HepG2 (cell line): ENCODE results near the gene PPM1E. TPM values are rescaled to one million over a fixed set of nuclear protein-coding genes. Genes with fewer than 3 reads are reported as not detected.

Experiments used
- ATAC-seq: fragments of 200-7000 bp; cut with Tn5 transposase; 3 replicates; pipeline ENCODE4 v1.9.1; 2020; ENCODE audit warnings: mild to moderate bottlenecking, moderate library complexity
- BruUV-seq: library from RNA; stranded (reverse); fragments of 400-500 nt; replicated peaks from 2 replicates; lab custom pipeline; 2021; lab: Mats Ljungman, UMichigan
- CTCF ChIA-PET: fragments of 300-600 bp; formaldehyde crosslinking; extraction: SDS; loops from one replicate; lab custom pipeline; 2021; ENCODE audit warnings: low total read pairs, inconsistent platforms, low intra/inter-chr PET ratio; lab: Yijun Ruan, JAX
- POLR2A ChIA-PET: fragments of 350-600 bp; sonication (Branson Sonifier 250); formaldehyde crosslinking; loops from one replicate; lab custom pipeline; 2020; ENCODE audit warnings: antibody characterized with exemption, inconsistent platforms; lab: Yijun Ruan, JAX
- DNase-seq: peaks from one replicate; pipeline ENCODE4 v3.0.0-alpha.2; 2015; ENCODE audit warnings: low spot score
- FAIRE-seq: peaks from 3 replicates; lab custom pipeline; 2011; peaks lifted over from hg19 to GRCh38; lab: Jason Lieb, UNC
- H2AFZ ChIP-seq: one replicate; pipeline ENCODE4 v1.6.1; 2011; ENCODE audit warnings: low read length, inconsistent platforms
- H3K27ac ChIP-seq: fragments of 300-600 bp; 3 replicates; pipeline ENCODE4 v1.8.0; 2011; ENCODE audit warnings: mixed run types, mild to moderate bottlenecking, mixed read lengths, low read length, inconsistent platforms; ENCODE audit not compliant: insufficient read depth; ENCODE audit errors: extremely low read length
- H3K27me3 ChIP-seq, 2 experiments: fragments of 200-600 bp in 1 of 2; 2 replicates in 1 of 2; 3 replicates in 1 of 2; pipeline versions ENCODE4 v1.6.0 to v1.8.0; 2011; ENCODE audit warnings: low read length in 2 of 2, mild to moderate bottlenecking in 2 of 2, moderate library complexity in 2 of 2, inconsistent platforms in 1 of 2; ENCODE audit not compliant: insufficient read depth in 2 of 2, control insufficient read depth in 1 of 2
- H3K36me3 ChIP-seq, 2 experiments: fragments of 200-600 bp in 1 of 2; replicated peaks in 1 of 2; 2 replicates in 1 of 2; 3 replicates in 1 of 2; pipeline versions ENCODE4 v1.5.1 to v1.8.0; 2011; ENCODE audit warnings: low read length in 2 of 2, inconsistent platforms in 1 of 2; ENCODE audit not compliant: insufficient read depth in 2 of 2, control insufficient read depth in 1 of 2
- H3K4me1 ChIP-seq: 2 replicates; pipeline ENCODE4 v1.5.1; 2012; ENCODE audit warnings: low read length, inconsistent platforms; ENCODE audit not compliant: insufficient read depth
- H3K4me2 ChIP-seq: 2 replicates; pipeline ENCODE4 v1.6.0; 2011; ENCODE audit warnings: low read depth, low read length, inconsistent platforms
- H3K4me3 ChIP-seq, 3 experiments: fragments of 200-600 bp in 1 of 3; sonication (generic), shearing (Covaris generic) in 1 of 3; replicated peaks in 1 of 3; 2 replicates each; pipeline ENCODE4 v1.5.1; 2011 to 2016; ENCODE audit warnings: low read length in 3 of 3, inconsistent platforms in 2 of 3, low read depth in 2 of 3, mild to moderate bottlenecking in 2 of 3, control low read depth in 1 of 3, mixed read lengths in 1 of 3; ENCODE audit not compliant: insufficient read depth in 1 of 3
- H3K79me2 ChIP-seq: one replicate; pipeline ENCODE4 v1.6.1; 2011; ENCODE audit warnings: low read length, inconsistent platforms; ENCODE audit not compliant: insufficient read depth
- H3K9ac ChIP-seq: 2 replicates; pipeline ENCODE4 v1.6.0; 2011; ENCODE audit warnings: mild to moderate bottlenecking, low read depth, low read length, inconsistent platforms; ENCODE audit not compliant: insufficient read depth
- H3K9me3 ChIP-seq: 2 replicates; pipeline ENCODE4 v1.5.1; 2012; ENCODE audit warnings: mild to moderate bottlenecking, low read length
- H4K20me1 ChIP-seq: 2 replicates; pipeline ENCODE4 v1.6.0; 2011; ENCODE audit warnings: inconsistent platforms, mild to moderate bottlenecking, low read length, moderate library complexity; ENCODE audit not compliant: insufficient read depth
- ADNP ChIP-seq: sonication (generic); formaldehyde crosslinking; IDR thresholded peaks from 2 replicates; pipeline ENCODE4 v1.4.0; 2020; ENCODE audit warnings: missing genetic modification reagents
- ATM ChIP-seq: fragments of 450-650 bp; IDR thresholded peaks from 2 replicates; pipeline ENCODE4 v1.7.1; 2017; ENCODE audit warnings: mild to moderate bottlenecking, borderline replicate concordance
- KDM2A ChIP-seq: sonication (generic); formaldehyde crosslinking; IDR thresholded peaks from 2 replicates; pipeline ENCODE4 v1.4.0; 2020; ENCODE audit warnings: low read depth, missing genetic modification reagents, borderline replicate concordance
- POLR2AphosphoS2 ChIP-seq: IDR thresholded peaks from 2 replicates; pipeline ENCODE4 v1.6.1; 2011; ENCODE audit warnings: low read depth, low read length, improper control_type of control experiment
- TBX3 ChIP-seq: fragments of 450-650 bp; IDR thresholded peaks from 2 replicates; pipeline ENCODE4 v1.6.1; 2017; ENCODE audit warnings: antibody characterized with exemption, mild to moderate bottlenecking, inconsistent platforms, borderline replicate concordance
- ZFAT ChIP-seq: sonication (generic); formaldehyde crosslinking; conservative IDR thresholded peaks from 2 replicates; pipeline ENCODE4 v1.8.1; 2023; ENCODE audit warnings: missing genetic modification reagents, inconsistent platforms
- ZNF549 ChIP-seq: sonication (generic); formaldehyde crosslinking; IDR thresholded peaks from 2 replicates; pipeline ENCODE4 v1.5.0; 2020; ENCODE audit warnings: missing genetic modification reagents
- ZNF674 ChIP-seq: sonication (generic); formaldehyde crosslinking; IDR thresholded peaks from 2 replicates; pipeline ENCODE4 v1.5.0; 2020; ENCODE audit warnings: low read depth, mild to moderate bottlenecking, missing genetic modification reagents
- ZNF790 ChIP-seq: sonication (generic); formaldehyde crosslinking; IDR thresholded peaks from 2 replicates; pipeline ENCODE4 v1.8.0; 2022; ENCODE audit warnings: missing genetic modification reagents, mild to moderate bottlenecking, borderline replicate concordance
- WGBS: methylation state at CpG from one replicate; pipeline ENCODE4 v1.1.6; 2017; ENCODE audit warnings: low lambda C conversion rate; 5-methylcytosine and 5-hydroxymethylcytosine counted together
- in situ Hi-C: cut with HindIII; loops from 2 replicates; pipeline ENCODE4 v1.10.0; 2017; ENCODE audit warnings: low pct_unique_long_range_greater_than_20kb; ENCODE audit not compliant: extremely low pct_ligation_motif_present
- intact Hi-C: fragments of 100-400 bp; cut with micrococcal nuclease; formaldehyde crosslinking; loops from one replicate; pipeline ENCODE4 v1.10.0; 2022; ENCODE audit not compliant: unreplicated experiment
- polyA plus RNA-seq, 8 experiments: library from polyadenylated mRNA; depleted of rRNA in 3 of 8; stranded (reverse) in 7 of 8; unstranded in 1 of 8; fragments of >200 nt; fragmentation: Illumina TruSeq in 4 of 8; extraction: Trizol in 4 of 8; gene quantifications; 2 replicates each; pipeline versions ENCODE4 v1.2.1 to v1.2.3, GENCODE V29; 2011 to 2016; ENCODE audit warnings: low read depth in 4 of 8, missing spikeins in 1 of 8, mixed read lengths in 1 of 8; ENCODE audit not compliant: insufficient read depth in 1 of 8
- total RNA-seq, 5 experiments: library from RNA; depleted of rRNA; stranded (reverse); fragments of >200 nt; fragmentation: Illumina TruSeq; extraction: Trizol; gene quantifications; 2 replicates each; pipeline ENCODE4 v1.2.3, GENCODE V29; 2016; ENCODE audit warnings: low read depth in 1 of 5
- TF ChIP-seq, protein P1 (sequence below): sonication (generic); formaldehyde crosslinking; IDR thresholded peaks from 2 replicates; pipeline ENCODE4 v1.9.0; 2022; ENCODE audit warnings: missing genetic modification reagents, mild to moderate bottlenecking, borderline replicate concordance
- TF ChIP-seq, protein P2 (sequence below): sonication (generic); formaldehyde crosslinking; IDR thresholded peaks from 2 replicates; pipeline ENCODE4 v1.4.0; 2020; ENCODE audit warnings: missing genetic modification reagents, borderline replicate concordance
- TF ChIP-seq, protein P3 (sequence below): sonication (generic); formaldehyde crosslinking; IDR thresholded peaks from 2 replicates; pipeline ENCODE4 v1.8.1; 2023; ENCODE audit warnings: mild to moderate bottlenecking, missing genetic modification reagents
- TF ChIP-seq, protein P4 (sequence below): sonication (generic); formaldehyde crosslinking; IDR thresholded peaks from 2 replicates; pipeline ENCODE4 v1.4.0; 2020; ENCODE audit warnings: missing genetic modification reagents

Gene PPM1E
- total and polyA plus RNA-seq, 2 of the 13 experiments (the other 11 are each of a cell fraction or from before 2014, with no cell fraction given): 0.15 TPM; not detected in 1

DNA sequence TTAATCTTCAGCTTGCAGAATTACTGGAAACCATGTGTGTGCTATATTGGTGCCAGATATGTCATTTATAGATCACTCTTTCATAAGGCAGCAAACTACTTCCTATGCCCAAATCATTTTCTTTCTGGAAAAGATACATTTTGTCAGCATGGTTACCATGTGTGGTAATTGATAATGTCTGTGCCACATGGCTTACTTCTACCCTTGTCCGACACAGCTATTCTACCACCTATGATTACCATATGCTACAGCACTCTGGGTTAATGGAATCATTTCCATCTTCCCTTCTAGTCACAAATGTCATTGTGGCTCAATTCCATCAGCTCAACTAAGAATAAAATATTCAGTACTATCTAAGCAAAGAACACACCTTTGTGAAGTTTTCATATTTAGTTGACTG is 8.0 kb upstream of the PPM1E start:
- no peaks in the 10 kb centered on the region for H3K4me1 ChIP-seq
- H3K36me3 ChIP-seq: no peaks in the 10 kb centered on the region
- ChIA-PET CTCF (no interaction called here), POLR2A (no interaction called here)
- intact Hi-C loops: no loop called here
- no peak for FAIRE-seq
- no TSS peak for BruUV-seq
- H3K4me2 ChIP-seq: no peak overlapping the region
- no peak for ATAC-seq
- in situ Hi-C loops: no loop called here
- no peaks in the 10 kb centered on the region for H3K79me2 ChIP-seq
- H3K9me3 ChIP-seq: no peaks in the 10 kb centered on the region
- H4K20me1 ChIP-seq: 0 out of 2 replicates have a peak, but pooled peaks cover 2% of the 10 kb centered on the region
- WGBS: 65% methylated on average over 1 of the region's 1 CpG
- no peak overlapping the region for H3K9ac ChIP-seq
- H3K27me3 ChIP-seq: no peaks in the 10 kb centered on the region
- H3K27ac ChIP-seq: no peak overlapping the region
- no peak for DNase-seq
- no peak overlapping the region for H2AFZ ChIP-seq
- H3K4me3 ChIP-seq: no peak overlapping the region
- TF ChIP-seq KDM2A (CRISPR knock-in tag) (no peak), TBX3 (no peak), ZNF790 (CRISPR knock-in tag) (no peak), ZFAT (CRISPR knock-in tag) (no peak), ATM (no peak), POLR2AphosphoS2 (no peak), ZNF674 (CRISPR knock-in tag) (no peak), ZNF549 (no peak), ADNP (CRISPR knock-in tag) (no peak)
- TF ChIP-seq, protein P1, sequence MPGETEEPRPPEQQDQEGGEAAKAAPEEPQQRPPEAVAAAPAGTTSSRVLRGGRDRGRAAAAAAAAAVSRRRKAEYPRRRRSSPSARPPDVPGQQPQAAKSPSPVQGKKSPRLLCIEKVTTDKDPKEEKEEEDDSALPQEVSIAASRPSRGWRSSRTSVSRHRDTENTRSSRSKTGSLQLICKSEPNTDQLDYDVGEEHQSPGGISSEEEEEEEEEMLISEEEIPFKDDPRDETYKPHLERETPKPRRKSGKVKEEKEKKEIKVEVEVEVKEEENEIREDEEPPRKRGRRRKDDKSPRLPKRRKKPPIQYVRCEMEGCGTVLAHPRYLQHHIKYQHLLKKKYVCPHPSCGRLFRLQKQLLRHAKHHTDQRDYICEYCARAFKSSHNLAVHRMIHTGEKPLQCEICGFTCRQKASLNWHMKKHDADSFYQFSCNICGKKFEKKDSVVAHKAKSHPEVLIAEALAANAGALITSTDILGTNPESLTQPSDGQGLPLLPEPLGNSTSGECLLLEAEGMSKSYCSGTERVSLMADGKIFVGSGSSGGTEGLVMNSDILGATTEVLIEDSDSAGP (CRISPR knock-in tag): no peak
- TF ChIP-seq, protein P2, sequence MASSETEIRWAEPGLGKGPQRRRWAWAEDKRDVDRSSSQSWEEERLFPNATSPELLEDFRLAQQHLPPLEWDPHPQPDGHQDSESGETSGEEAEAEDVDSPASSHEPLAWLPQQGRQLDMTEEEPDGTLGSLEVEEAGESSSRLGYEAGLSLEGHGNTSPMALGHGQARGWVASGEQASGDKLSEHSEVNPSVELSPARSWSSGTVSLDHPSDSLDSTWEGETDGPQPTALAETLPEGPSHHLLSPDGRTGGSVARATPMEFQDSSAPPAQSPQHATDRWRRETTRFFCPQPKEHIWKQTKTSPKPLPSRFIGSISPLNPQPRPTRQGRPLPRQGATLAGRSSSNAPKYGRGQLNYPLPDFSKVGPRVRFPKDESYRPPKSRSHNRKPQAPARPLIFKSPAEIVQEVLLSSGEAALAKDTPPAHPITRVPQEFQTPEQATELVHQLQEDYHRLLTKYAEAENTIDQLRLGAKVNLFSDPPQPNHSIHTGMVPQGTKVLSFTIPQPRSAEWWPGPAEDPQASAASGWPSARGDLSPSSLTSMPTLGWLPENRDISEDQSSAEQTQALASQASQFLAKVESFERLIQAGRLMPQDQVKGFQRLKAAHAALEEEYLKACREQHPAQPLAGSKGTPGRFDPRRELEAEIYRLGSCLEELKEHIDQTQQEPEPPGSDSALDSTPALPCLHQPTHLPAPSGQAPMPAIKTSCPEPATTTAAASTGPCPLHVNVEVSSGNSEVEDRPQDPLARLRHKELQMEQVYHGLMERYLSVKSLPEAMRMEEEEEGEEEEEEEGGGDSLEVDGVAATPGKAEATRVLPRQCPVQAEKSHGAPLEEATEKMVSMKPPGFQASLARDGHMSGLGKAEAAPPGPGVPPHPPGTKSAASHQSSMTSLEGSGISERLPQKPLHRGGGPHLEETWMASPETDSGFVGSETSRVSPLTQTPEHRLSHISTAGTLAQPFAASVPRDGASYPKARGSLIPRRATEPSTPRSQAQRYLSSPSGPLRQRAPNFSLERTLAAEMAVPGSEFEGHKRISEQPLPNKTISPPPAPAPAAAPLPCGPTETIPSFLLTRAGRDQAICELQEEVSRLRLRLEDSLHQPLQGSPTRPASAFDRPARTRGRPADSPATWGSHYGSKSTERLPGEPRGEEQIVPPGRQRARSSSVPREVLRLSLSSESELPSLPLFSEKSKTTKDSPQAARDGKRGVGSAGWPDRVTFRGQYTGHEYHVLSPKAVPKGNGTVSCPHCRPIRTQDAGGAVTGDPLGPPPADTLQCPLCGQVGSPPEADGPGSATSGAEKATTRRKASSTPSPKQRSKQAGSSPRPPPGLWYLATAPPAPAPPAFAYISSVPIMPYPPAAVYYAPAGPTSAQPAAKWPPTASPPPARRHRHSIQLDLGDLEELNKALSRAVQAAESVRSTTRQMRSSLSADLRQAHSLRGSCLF: no peak
- TF ChIP-seq, protein P3, sequence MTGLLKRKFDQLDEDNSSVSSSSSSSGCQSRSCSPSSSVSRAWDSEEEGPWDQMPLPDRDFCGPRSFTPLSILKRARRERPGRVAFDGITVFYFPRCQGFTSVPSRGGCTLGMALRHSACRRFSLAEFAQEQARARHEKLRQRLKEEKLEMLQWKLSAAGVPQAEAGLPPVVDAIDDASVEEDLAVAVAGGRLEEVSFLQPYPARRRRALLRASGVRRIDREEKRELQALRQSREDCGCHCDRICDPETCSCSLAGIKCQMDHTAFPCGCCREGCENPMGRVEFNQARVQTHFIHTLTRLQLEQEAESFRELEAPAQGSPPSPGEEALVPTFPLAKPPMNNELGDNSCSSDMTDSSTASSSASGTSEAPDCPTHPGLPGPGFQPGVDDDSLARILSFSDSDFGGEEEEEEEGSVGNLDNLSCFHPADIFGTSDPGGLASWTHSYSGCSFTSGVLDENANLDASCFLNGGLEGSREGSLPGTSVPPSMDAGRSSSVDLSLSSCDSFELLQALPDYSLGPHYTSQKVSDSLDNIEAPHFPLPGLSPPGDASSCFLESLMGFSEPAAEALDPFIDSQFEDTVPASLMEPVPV (CRISPR knock-in tag): no peak
- TF ChIP-seq, protein P4, sequence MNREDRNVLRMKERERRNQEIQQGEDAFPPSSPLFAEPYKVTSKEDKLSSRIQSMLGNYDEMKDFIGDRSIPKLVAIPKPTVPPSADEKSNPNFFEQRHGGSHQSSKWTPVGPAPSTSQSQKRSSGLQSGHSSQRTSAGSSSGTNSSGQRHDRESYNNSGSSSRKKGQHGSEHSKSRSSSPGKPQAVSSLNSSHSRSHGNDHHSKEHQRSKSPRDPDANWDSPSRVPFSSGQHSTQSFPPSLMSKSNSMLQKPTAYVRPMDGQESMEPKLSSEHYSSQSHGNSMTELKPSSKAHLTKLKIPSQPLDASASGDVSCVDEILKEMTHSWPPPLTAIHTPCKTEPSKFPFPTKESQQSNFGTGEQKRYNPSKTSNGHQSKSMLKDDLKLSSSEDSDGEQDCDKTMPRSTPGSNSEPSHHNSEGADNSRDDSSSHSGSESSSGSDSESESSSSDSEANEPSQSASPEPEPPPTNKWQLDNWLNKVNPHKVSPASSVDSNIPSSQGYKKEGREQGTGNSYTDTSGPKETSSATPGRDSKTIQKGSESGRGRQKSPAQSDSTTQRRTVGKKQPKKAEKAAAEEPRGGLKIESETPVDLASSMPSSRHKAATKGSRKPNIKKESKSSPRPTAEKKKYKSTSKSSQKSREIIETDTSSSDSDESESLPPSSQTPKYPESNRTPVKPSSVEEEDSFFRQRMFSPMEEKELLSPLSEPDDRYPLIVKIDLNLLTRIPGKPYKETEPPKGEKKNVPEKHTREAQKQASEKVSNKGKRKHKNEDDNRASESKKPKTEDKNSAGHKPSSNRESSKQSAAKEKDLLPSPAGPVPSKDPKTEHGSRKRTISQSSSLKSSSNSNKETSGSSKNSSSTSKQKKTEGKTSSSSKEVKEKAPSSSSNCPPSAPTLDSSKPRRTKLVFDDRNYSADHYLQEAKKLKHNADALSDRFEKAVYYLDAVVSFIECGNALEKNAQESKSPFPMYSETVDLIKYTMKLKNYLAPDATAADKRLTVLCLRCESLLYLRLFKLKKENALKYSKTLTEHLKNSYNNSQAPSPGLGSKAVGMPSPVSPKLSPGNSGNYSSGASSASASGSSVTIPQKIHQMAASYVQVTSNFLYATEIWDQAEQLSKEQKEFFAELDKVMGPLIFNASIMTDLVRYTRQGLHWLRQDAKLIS: no peak
